AG04450 (cell line): ENCODE measurements around the gene PCDHGA6. TPM values are rescaled to one million over a fixed set of nuclear protein-coding genes. Genes with fewer than 3 reads are reported as not detected.
"Not testable (repeated sequence)": the region's sequence is repeated elsewhere in the genome, so short reads cannot be mapped to it uniquely, and the experiment has no call there.

Source experiments
- CTCF ChIA-PET: fragments of 300-600, 350-600 bp; formaldehyde crosslinking; extraction: SDS; loops from one replicate; lab custom pipeline; 2022; ENCODE audit warnings: antibody characterized with exemption, inconsistent platforms; lab: Charles Lee
- POLR2A ChIA-PET: fragments of 350-600 bp; formaldehyde crosslinking; extraction: SDS; loops from one replicate; lab custom pipeline; 2021; ENCODE audit warnings: antibody characterized with exemption, inconsistent platforms; lab: Yijun Ruan, JAX
- DNase-seq: peaks from one replicate; pipeline ENCODE4 v3.0.0-alpha.2; 2011; ENCODE audit warnings: low read depth, low spot score
- H3K27ac ChIP-seq: one replicate; pipeline ENCODE4 v1.5.1; 2012; ENCODE audit warnings: low read depth, low read length, control low read depth
- H3K27me3 ChIP-seq: one replicate; pipeline ENCODE4 v1.6.0; 2012; ENCODE audit warnings: low read length; ENCODE audit not compliant: control insufficient read depth, insufficient read depth
- H3K4me3 ChIP-seq: 2 replicates; pipeline ENCODE4 v1.5.1; 2011; ENCODE audit warnings: mild to moderate bottlenecking, low read depth, low read length, control low read depth
- H3K9me3 ChIP-seq: 2 replicates; pipeline ENCODE4 v1.5.1; 2012; ENCODE audit warnings: low read length; ENCODE audit not compliant: control insufficient read depth, insufficient read depth
- CTCF ChIP-seq: IDR thresholded peaks from 2 replicates; pipeline ENCODE4 v1.5.1; 2011; ENCODE audit warnings: low read depth, low read length, control low read depth, inconsistent platforms
- polyA plus RNA-seq: library from polyadenylated mRNA; depleted of rRNA; stranded (reverse); fragments of >200 nt; gene quantifications from 2 replicates; pipeline ENCODE4 v1.2.3, GENCODE V29; 2011

The PCDHGA6 gene
- polyA plus RNA-seq, 1 experiment = 4.8 TPM

GRCh38 chr5:141345327-141345726, 28.4 kb upstream of the PCDHGA6 start:
- DNase-seq = no peak
- POLR2A ChIA-PET = no interaction called here
- TF ChIP-seq CTCF = no peak
- peaks cover 42% of the 10 kb centered on the region for H3K9me3 ChIP-seq
- CTCF ChIA-PET = no interaction called here
- H3K27ac ChIP-seq = no peak overlapping the region
- H3K27me3 ChIP-seq = peaks cover 2% of the 10 kb centered on the region
- no peak overlapping the region for H3K4me3 ChIP-seq

DNA sequence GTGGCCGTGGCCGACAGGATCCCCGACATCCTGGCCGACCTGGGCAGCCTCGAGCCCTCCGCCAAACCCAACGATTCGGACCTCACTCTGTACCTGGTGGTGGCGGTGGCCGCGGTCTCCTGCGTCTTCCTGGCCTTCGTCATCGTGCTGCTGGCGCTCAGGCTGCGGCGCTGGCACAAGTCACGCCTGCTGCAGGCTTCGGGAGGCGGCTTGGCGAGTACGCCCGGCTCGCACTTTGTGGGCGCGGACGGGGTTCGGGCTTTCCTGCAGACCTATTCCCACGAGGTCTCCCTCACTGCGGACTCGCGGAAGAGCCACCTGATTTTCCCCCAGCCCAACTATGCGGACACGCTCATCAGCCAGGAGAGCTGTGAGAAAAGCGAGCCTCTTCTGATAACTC, 27.7 kb upstream of the PCDHGA6 start:
- CTCF ChIA-PET = interaction anchor here (1.5 to 5.8 kb wide), 2 partner anchors 7 to 217 kb away, joined by 3 to 46 read pairs; partner anchors contain the start of gene PCDHGA2
- H3K27me3 ChIP-seq, POLR2A ChIA-PET, H3K4me3 ChIP-seq, DNase-seq, H3K27ac ChIP-seq: not testable (repeated sequence)
- H3K9me3 ChIP-seq = peaks cover 41% of the 10 kb centered on the region

DNA sequence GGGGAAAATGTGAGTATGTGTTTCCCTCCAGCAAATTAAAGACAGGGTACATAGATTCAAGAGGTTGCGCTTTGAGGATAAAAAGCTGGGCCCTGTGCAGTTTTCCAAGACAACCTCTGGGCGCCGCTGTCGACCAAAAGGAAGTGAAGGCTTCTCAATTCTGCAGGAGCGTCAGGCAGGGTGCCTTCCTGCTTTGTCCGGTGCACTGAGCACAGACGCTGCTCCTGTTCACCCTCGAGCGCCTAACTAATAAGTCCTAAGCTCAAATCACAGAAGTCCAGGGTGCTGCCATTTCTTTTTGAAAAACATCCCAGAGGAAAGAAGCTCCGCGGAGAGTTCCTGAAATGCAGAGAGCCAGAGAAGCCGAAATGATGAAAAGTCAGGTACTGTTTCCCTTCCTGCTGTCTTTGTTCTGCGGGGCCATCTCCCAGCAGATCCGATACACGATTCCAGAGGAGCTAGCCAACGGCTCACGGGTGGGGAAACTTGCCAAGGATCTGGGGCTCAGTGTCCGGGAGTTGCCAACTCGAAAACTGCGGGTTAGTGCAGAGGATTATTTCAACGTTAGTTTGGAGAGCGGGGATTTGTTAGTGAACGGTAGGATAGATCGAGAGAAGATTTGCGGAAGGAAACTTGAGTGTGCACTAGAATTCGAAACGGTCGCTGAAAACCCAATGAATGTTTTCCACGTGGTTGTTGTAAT, 23.6 kb upstream of the PCDHGA6 start, which contains the start of gene PCDHGB1:
TSS of gene PCDHGB1 (plus strand) at position 183 of the 703 bp plus-strand sequence. CDS start at position 345, 162 bp downstream.
- H3K27ac ChIP-seq = no peak within 1 kb of the TSS
- H3K4me3 ChIP-seq = peak within 1 kb of the TSS; percentile 46
- POLR2A ChIA-PET = interaction anchor here (0.6 kb wide), 1 partner anchor 33 kb away, joined by 3 read pairs; no protein-coding TSS in a partner anchor
- CTCF ChIA-PET = interaction anchor here (0.9 to 5.8 kb wide), 13 partner anchors 12 to 217 kb away, joined by 3 to 46 read pairs (median 7); partner anchors contain the start of genes PCDHGA1, PCDHGA10, PCDHGA2 and PCDHGA7
- H3K27me3 ChIP-seq = peaks cover 2% of the 10 kb centered on the region
- peaks cover 43% of the 10 kb centered on the region for H3K9me3 ChIP-seq
- TF ChIP-seq CTCF = peak; percentile 54
- no peak for DNase-seq

DNA sequence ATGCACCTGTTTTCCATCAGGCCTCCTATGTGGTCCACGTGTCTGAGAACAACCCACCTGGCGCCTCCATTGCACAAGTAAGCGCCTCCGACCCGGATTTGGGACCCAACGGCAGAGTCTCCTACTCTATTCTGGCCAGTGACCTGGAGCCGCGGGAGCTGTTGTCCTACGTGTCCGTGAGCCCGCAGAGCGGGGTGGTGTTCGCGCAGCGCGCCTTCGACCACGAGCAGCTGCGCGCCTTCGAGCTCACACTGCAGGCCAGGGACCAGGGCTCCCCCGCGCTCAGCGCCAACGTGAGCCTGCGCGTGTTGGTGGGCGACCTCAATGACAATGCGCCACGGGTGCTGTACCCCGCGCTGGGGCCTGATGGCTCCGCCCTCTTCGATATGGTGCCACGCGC, 22.1 kb upstream of the PCDHGA6 start:
- no peak for TF ChIP-seq CTCF
- Histone ChIP-seq H3K9me3 (peaks cover 44% of the 10 kb centered on the region), H3K27me3 (peaks cover 2% of the 10 kb centered on the region), H3K4me3 (no peak overlapping the region), H3K27ac (no peak overlapping the region)
- DNase-seq = no peak
- ChIA-PET CTCF (interaction anchor here (0.6 to 5.8 kb wide), 6 partner anchors 17 to 212 kb away, joined by 3 to 46 read pairs (median 14); partner anchors contain the start of genes PCDHGA1, PCDHGB3 and TAF7), POLR2A (no interaction called here)

DNA sequence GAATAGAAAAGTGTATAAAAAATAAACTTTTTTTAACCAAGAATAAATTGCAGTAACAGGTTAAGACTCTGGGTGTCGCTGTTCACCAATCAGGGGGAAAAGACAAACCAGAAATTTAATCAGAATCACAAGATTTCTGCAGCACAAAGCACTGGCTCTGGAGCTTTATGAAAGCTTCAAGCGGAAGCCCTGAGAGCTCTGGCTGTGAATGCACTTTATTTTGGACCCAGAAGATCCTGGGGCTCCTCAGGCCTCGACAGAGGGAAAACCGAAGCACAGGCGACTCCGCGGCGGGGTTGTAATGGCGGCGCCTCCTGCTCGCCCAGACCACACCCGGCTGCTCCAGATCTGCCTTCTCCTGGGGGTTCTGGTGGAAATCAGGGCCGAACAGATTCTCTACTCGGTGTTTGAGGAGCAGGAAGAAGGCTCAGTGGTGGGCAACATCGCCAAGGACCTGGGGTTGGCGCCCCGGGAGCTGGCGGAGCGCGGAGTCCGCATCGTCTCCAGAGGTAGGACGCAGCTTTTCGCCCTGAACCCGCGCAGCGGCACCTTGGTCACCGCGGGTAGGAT, 18.7 kb upstream of the PCDHGA6 start, which contains the start of gene PCDHGA4:
TSS of gene PCDHGA4 (plus strand) at position 122 of the 570 bp plus-strand sequence. CDS start at position 209, 87 bp downstream.
- peaks cover 56% of the 10 kb centered on the region for H3K9me3 ChIP-seq
- POLR2A ChIA-PET = interaction anchor here (1.0 kb wide), 1 partner anchor 209 kb away, joined by 3 read pairs; no protein-coding TSS in a partner anchor

More for the DNA sequence above, 18.7 kb upstream of the PCDHGA6 start, which contains the start of gene PCDHGA4:
- peak within 1 kb of the TSS; percentile 51 for H3K4me3 ChIP-seq
- peak within 1 kb of the TSS; percentile 33 for H3K27ac ChIP-seq
- DNase-seq = no peak
- TF ChIP-seq CTCF = peak; percentile 54
- CTCF ChIA-PET = interaction anchor here (1.1 to 2.7 kb wide), 9 partner anchors 16 to 212 kb away, joined by 3 to 35 read pairs (median 6); partner anchors contain the start of genes PCDHGA10, PCDHGA2, PCDHGB7 and TAF7
- H3K27me3 ChIP-seq = peaks cover 2% of the 10 kb centered on the region
